Panc1 (cell line): ENCODE results near the gene ADAMTSL3. TPM values are rescaled to one million over a fixed set of nuclear protein-coding genes. Genes with fewer than 3 reads are reported as not detected.

ENCODE experiments used
- ATAC-seq: fragments of 200-7000 bp; cut with Tn5 transposase; 2 replicates; pipeline ENCODE4 v1.9.1; 2020; ENCODE audit warnings: mild to moderate bottlenecking, moderate library complexity
- BruUV-seq: library from RNA; stranded (reverse); fragments of 400-500 nt; replicated peaks from 2 replicates; lab custom pipeline; 2021; lab: Mats Ljungman, UMichigan
- CTCF ChIA-PET: fragments of 300-600 bp; sonication (Branson Sonifier 250); formaldehyde crosslinking; loops from one replicate; lab custom pipeline; 2022; ENCODE audit warnings: antibody characterized with exemption; lab: Charles Lee
- POLR2A ChIA-PET: fragments of 300-600 bp; sonication (Branson Sonifier 250); formaldehyde crosslinking; loops from one replicate; lab custom pipeline; 2022; ENCODE audit warnings: antibody characterized with exemption; lab: Charles Lee
- DNase-seq: peaks from one replicate; pipeline ENCODE4 v3.0.0-alpha.2; 2010; ENCODE audit warnings: low read depth, low spot score
- H3K27ac ChIP-seq: 2 replicates; pipeline ENCODE4 v1.5.1; 2011; ENCODE audit warnings: mild to moderate bottlenecking, low read length, inconsistent platforms
- H3K27me3 ChIP-seq: fragments of 200-500 bp; sonication (Bioruptor generic); 2 replicates; pipeline ENCODE4 v1.6.0; 2014; ENCODE audit warnings: low read length, inconsistent platforms; ENCODE audit not compliant: control insufficient read depth, insufficient read depth
- H3K36me3 ChIP-seq: fragments of 200-500 bp; sonication (Bioruptor generic); 2 replicates; pipeline ENCODE4 v1.5.1; 2014; ENCODE audit warnings: inconsistent platforms, mild to moderate bottlenecking, low read length, moderate library complexity; ENCODE audit not compliant: control insufficient read depth, insufficient read depth
- H3K4me1 ChIP-seq: 2 replicates; pipeline ENCODE4 v1.5.1; 2011; ENCODE audit warnings: inconsistent platforms, mild to moderate bottlenecking, low read length, moderate library complexity; ENCODE audit not compliant: control insufficient read depth, insufficient read depth
- H3K4me3 ChIP-seq, 2 experiments: 2 replicates each; pipeline ENCODE4 v1.5.1; 2011 to 2012; ENCODE audit warnings: low read depth in 2 of 2, low read length in 2 of 2, mild to moderate bottlenecking in 2 of 2, inconsistent platforms in 1 of 2, moderate library complexity in 1 of 2
- H3K9me3 ChIP-seq: fragments of 200-500 bp; sonication (Bioruptor generic); 2 replicates; pipeline ENCODE4 v1.5.1; 2014; ENCODE audit warnings: low read depth, mild to moderate bottlenecking, inconsistent platforms, low read length, moderate library complexity; ENCODE audit not compliant: control insufficient read depth, insufficient read depth
- CTCF ChIP-seq: fragments of 450-650 bp; IDR thresholded peaks from 2 replicates; pipeline ENCODE4 v1.5.1; 2017; ENCODE audit warnings: mild to moderate bottlenecking
- POLR2AphosphoS5 ChIP-seq: IDR thresholded peaks from 2 replicates; pipeline ENCODE4 v1.6.1; 2012; ENCODE audit warnings: mild to moderate bottlenecking, low read depth, low read length, moderate library complexity
- SIN3A ChIP-seq: IDR thresholded peaks from 2 replicates; pipeline ENCODE4 v1.6.1; 2012; ENCODE audit warnings: low read depth, mild to moderate bottlenecking, low read length, moderate library complexity, borderline replicate concordance; ENCODE audit not compliant: insufficient read depth
- TCF7L2 ChIP-seq: IDR thresholded peaks from 2 replicates; pipeline ENCODE4 v1.6.1; 2011; ENCODE audit warnings: mild to moderate bottlenecking, low read depth, low read length, inconsistent platforms
- in situ Hi-C: cut with HindIII; loops from 2 replicates; pipeline ENCODE4 v1.10.0; 2016; ENCODE audit warnings: low sequenced_read_pairs, low pct_unique_long_range_greater_than_20kb
- intact Hi-C: fragments of 100-400 bp; cut with micrococcal nuclease; formaldehyde crosslinking; loops from one replicate; pipeline ENCODE4 v1.10.0; 2022; ENCODE audit not compliant: unreplicated experiment
- total RNA-seq: library from RNA; stranded (reverse); gene quantifications from one replicate; pipeline ENCODE4 v1.2.1, GENCODE V29; 2021; ENCODE audit not compliant: unreplicated experiment
- TF ChIP-seq, protein P1 (sequence below), 2 experiments: IDR thresholded peaks; 2 replicates each; pipeline ENCODE4 v1.6.1; 2011 to 2012; ENCODE audit warnings: low read depth in 2 of 2, control low read depth in 1 of 2, low read length in 1 of 2, mild to moderate bottlenecking in 1 of 2, moderate library complexity in 1 of 2; ENCODE audit not compliant: insufficient read depth in 1 of 2

Gene ADAMTSL3
- total RNA-seq, 1 experiment from 2014 or later: not detected

DNA sequence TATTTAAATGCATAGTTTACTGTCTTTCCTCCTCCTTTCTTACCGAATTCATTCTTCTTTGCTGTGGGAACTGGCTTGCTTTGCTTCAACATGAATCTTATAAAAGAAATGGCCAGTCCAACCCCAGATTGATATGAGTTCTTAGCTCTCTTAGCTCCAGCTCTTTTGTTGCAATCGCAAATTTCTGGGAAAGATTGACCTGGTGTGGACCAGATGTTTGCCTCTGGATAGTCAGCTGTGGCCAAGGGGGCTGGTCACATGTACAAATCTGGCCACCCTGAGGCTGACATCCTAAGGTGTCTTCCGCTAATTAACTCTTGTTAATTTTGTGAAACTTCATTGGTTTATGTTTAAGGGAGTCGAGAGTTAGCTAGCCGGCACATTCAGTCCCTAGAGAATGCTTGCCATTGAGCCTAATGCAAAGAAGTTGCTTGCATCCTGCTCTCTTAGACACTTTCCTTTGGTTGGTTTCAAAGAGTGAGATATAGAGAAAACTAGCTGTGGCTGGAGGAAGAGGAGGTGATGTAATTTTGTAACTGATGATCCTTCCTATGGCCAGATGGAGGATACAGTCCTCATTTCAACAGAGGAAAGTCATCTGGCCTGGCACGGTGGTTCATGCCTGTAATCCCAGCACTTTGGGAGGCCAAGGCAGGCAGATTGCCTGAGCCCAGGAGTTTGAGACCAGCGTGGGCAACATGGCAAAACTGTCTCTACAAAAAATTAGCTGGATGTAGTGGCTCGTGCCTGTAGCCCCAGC lies 162.4 kb downstream of the ADAMTSL3 start:
- CTCF ChIA-PET: no interaction called here

GRCh38 chr15:83818591-83818990 lies 164.7 kb downstream of the ADAMTSL3 start:
- in situ Hi-C loops: no loop called here
- no peak overlapping the region for H3K27ac ChIP-seq
- no TSS peak for BruUV-seq
- intact Hi-C loops: no loop called here
- no peaks in the 10 kb centered on the region for H3K36me3 ChIP-seq
- H3K9me3 ChIP-seq: no peaks in the 10 kb centered on the region
- no peaks in the 10 kb centered on the region for H3K27me3 ChIP-seq
- ChIA-PET CTCF (no interaction called here), POLR2A (no interaction called here)
- H3K4me1 ChIP-seq: no peaks in the 10 kb centered on the region
- no peak for DNase-seq
- no peak overlapping the region for H3K4me3 ChIP-seq
- no peak for ATAC-seq
- TF ChIP-seq SIN3A (no peak), POLR2AphosphoS5 (no peak), CTCF (no peak), TCF7L2 (no peak)
- TF ChIP-seq, protein P1, sequence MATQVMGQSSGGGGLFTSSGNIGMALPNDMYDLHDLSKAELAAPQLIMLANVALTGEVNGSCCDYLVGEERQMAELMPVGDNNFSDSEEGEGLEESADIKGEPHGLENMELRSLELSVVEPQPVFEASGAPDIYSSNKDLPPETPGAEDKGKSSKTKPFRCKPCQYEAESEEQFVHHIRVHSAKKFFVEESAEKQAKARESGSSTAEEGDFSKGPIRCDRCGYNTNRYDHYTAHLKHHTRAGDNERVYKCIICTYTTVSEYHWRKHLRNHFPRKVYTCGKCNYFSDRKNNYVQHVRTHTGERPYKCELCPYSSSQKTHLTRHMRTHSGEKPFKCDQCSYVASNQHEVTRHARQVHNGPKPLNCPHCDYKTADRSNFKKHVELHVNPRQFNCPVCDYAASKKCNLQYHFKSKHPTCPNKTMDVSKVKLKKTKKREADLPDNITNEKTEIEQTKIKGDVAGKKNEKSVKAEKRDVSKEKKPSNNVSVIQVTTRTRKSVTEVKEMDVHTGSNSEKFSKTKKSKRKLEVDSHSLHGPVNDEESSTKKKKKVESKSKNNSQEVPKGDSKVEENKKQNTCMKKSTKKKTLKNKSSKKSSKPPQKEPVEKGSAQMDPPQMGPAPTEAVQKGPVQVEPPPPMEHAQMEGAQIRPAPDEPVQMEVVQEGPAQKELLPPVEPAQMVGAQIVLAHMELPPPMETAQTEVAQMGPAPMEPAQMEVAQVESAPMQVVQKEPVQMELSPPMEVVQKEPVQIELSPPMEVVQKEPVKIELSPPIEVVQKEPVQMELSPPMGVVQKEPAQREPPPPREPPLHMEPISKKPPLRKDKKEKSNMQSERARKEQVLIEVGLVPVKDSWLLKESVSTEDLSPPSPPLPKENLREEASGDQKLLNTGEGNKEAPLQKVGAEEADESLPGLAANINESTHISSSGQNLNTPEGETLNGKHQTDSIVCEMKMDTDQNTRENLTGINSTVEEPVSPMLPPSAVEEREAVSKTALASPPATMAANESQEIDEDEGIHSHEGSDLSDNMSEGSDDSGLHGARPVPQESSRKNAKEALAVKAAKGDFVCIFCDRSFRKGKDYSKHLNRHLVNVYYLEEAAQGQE (IDR thresholded peaks at IDR 0.05; ENCODE audit: insufficient read depth in 1 of 2, low read depth in 2 of 2, low read length in 1 of 2): no peak

More for the DNA sequence above, 162.4 kb downstream of the ADAMTSL3 start:
- no TSS peak for BruUV-seq
- H3K36me3 ChIP-seq: no peaks in the 10 kb centered on the region
- POLR2A ChIA-PET: interaction anchor here (0.6 kb wide), 1 partner anchor 636 kb away, joined by 6 read pairs; no protein-coding TSS in a partner anchor
- no peaks in the 10 kb centered on the region for H3K9me3 ChIP-seq
- in situ Hi-C loops (no loop called here), intact Hi-C loops (no loop called here)
- TF ChIP-seq SIN3A: no peak
- TF ChIP-seq, protein P1 (IDR thresholded peaks at IDR 0.05; ENCODE audit: insufficient read depth in 1 of 2, low read depth in 2 of 2, low read length in 1 of 2): no peak
- H3K4me1 ChIP-seq: no peaks in the 10 kb centered on the region
- no peak overlapping the region for H3K4me3 ChIP-seq
- ATAC-seq (no peak), DNase-seq (no peak)
- no peak overlapping the region for H3K27ac ChIP-seq
- no peaks in the 10 kb centered on the region for H3K27me3 ChIP-seq
